Keratinocyte (primary cell): ENCODE data around the gene DSCAML1. TPM values are rescaled to one million over a fixed set of nuclear protein-coding genes. Genes with fewer than 3 reads are reported as not detected.

Experiments used
- DNase-seq: peaks from one replicate; pipeline ENCODE4 v3.0.0-alpha.2; 2011; ENCODE audit warnings: low read depth, missing footprints, low spot score
- FAIRE-seq: peaks from 2 replicates; lab custom pipeline; 2011; peaks lifted over from hg19 to GRCh38; lab: Jason Lieb, UNC
- H2AFZ ChIP-seq: 2 replicates; pipeline ENCODE4 v1.6.0; 2012; ENCODE audit warnings: low read length, control low read depth, inconsistent platforms; ENCODE audit not compliant: control insufficient read depth
- H3K27ac ChIP-seq: 2 replicates; pipeline ENCODE4 v1.5.1; 2011; ENCODE audit warnings: low read length; ENCODE audit not compliant: control insufficient read depth, insufficient read depth
- H3K27me3 ChIP-seq: 3 replicates; pipeline ENCODE4 v1.6.0; 2011; ENCODE audit warnings: low read length; ENCODE audit not compliant: control insufficient read depth, insufficient read depth; ENCODE audit errors: extremely low read depth
- H3K36me3 ChIP-seq, 2 experiments: 2 replicates in 1 of 2; 3 replicates in 1 of 2; pipeline ENCODE4 v1.5.1; 2011; ENCODE audit warnings: low read length in 2 of 2, mild to moderate bottlenecking in 1 of 2; ENCODE audit not compliant: control insufficient read depth in 2 of 2, insufficient read depth in 2 of 2; ENCODE audit errors: extremely low read depth in 1 of 2
- H3K4me1 ChIP-seq: 3 replicates; pipeline ENCODE4 v1.5.1; 2011; ENCODE audit warnings: low read length; ENCODE audit not compliant: control insufficient read depth, insufficient read depth; ENCODE audit errors: extremely low read depth
- H3K4me2 ChIP-seq: 3 replicates; pipeline ENCODE4 v1.6.0; 2011; ENCODE audit warnings: low read depth, low read length; ENCODE audit not compliant: control insufficient read depth, insufficient read depth; ENCODE audit errors: extremely low read depth
- H3K4me3 ChIP-seq, 3 experiments: fragments of 200-600 bp in 1 of 3; sonication (generic) in 1 of 3; 2 replicates in 2 of 3; 3 replicates in 1 of 3; pipeline ENCODE4 v1.5.1; 2011 to 2016; ENCODE audit warnings: low read length in 3 of 3, mild to moderate bottlenecking in 3 of 3, control low read depth in 2 of 3, inconsistent platforms in 1 of 3, low read depth in 1 of 3, mixed read lengths in 1 of 3, mixed run types in 1 of 3, moderate library complexity in 1 of 3; ENCODE audit not compliant: control insufficient read depth in 2 of 3, insufficient read depth in 2 of 3; ENCODE audit errors: extremely low read depth in 1 of 3
- H3K79me2 ChIP-seq: 2 replicates; pipeline ENCODE4 v1.6.0; 2012; ENCODE audit warnings: low read length; ENCODE audit not compliant: control insufficient read depth, insufficient read depth
- H3K9ac ChIP-seq: 3 replicates; pipeline ENCODE4 v1.6.0; 2011; ENCODE audit warnings: low read length; ENCODE audit not compliant: control insufficient read depth, insufficient read depth; ENCODE audit errors: extremely low read depth
- H3K9me1 ChIP-seq: 3 replicates; pipeline ENCODE4 v1.6.0; 2011; ENCODE audit warnings: low read length; ENCODE audit not compliant: control insufficient read depth, insufficient read depth; ENCODE audit errors: extremely low read depth
- H3K9me3 ChIP-seq: 2 replicates; pipeline ENCODE4 v1.5.1; 2012; ENCODE audit warnings: low read depth, low read length; ENCODE audit not compliant: control insufficient read depth
- H4K20me1 ChIP-seq: 3 replicates; pipeline ENCODE4 v1.6.0; 2011; ENCODE audit warnings: low read length; ENCODE audit not compliant: control insufficient read depth, insufficient read depth; ENCODE audit errors: extremely low read depth
- EZH2 ChIP-seq: IDR thresholded peaks from one replicate; pipeline ENCODE4 v1.6.1; 2012; ENCODE audit warnings: inconsistent platforms, mild to moderate bottlenecking, low read length, moderate library complexity
- dilution Hi-C: fragments of 300-500 bp; cut with MboI; formaldehyde crosslinking; loops from one replicate; pipeline ENCODE4 v1.7.0; 2020; ENCODE audit warnings: low sequenced_read_pairs; ENCODE audit not compliant: extremely low pct_ligation_motif_present
- polyA plus RNA-seq, 5 experiments: library from polyadenylated mRNA; depleted of rRNA in 3 of 5; stranded (reverse) in 3 of 5; stranded (forward) in 1 of 5; unstranded in 1 of 5; fragments of >200 nt; gene quantifications; 1 replicate in 1 of 5; 2 replicates in 3 of 5; 3 replicates in 1 of 5; pipeline versions ENCODE4 v1.2.1 to v1.2.3, GENCODE V29; 2011 to 2012; ENCODE audit warnings: missing spikeins in 2 of 5, low read depth in 1 of 5, low replicate concordance in 1 of 5
- TF ChIP-seq, protein P1 (sequence below), 3 experiments: IDR thresholded peaks in 1 of 3; conservative IDR thresholded peaks in 1 of 3; optimal IDR thresholded peaks in 1 of 3; 2 replicates in 2 of 3; 3 replicates in 1 of 3; pipeline versions ENCODE3 to v1.5.1; 2011; ENCODE audit warnings: low read length in 3 of 3, mild to moderate bottlenecking in 3 of 3, moderate library complexity in 2 of 3, control low read depth in 1 of 3, inconsistent platforms in 1 of 3; ENCODE audit not compliant: insufficient read depth in 2 of 3; ENCODE audit errors: extremely low read depth in 1 of 3

The DSCAML1 gene
- polyA plus RNA-seq, 1 donor (not counting 4 experiments of a cell fraction or from before 2014, with no cell fraction given), result not detected

GRCh38 chr11:117747892-117748291 is 49.1 kb downstream of the DSCAML1 start:
- H3K27ac ChIP-seq, result no peak overlapping the region
- H3K9ac ChIP-seq, result no peak overlapping the region
- DNase-seq (no peak), FAIRE-seq (no peak)
- no peak overlapping the region for H3K4me3 ChIP-seq
- no peaks in the 10 kb centered on the region for H3K4me1 ChIP-seq
- no peak overlapping the region for H2AFZ ChIP-seq
- no peaks in the 10 kb centered on the region for H3K36me3 ChIP-seq
- TF ChIP-seq EZH2, result no peak
- TF ChIP-seq, protein P1, sequence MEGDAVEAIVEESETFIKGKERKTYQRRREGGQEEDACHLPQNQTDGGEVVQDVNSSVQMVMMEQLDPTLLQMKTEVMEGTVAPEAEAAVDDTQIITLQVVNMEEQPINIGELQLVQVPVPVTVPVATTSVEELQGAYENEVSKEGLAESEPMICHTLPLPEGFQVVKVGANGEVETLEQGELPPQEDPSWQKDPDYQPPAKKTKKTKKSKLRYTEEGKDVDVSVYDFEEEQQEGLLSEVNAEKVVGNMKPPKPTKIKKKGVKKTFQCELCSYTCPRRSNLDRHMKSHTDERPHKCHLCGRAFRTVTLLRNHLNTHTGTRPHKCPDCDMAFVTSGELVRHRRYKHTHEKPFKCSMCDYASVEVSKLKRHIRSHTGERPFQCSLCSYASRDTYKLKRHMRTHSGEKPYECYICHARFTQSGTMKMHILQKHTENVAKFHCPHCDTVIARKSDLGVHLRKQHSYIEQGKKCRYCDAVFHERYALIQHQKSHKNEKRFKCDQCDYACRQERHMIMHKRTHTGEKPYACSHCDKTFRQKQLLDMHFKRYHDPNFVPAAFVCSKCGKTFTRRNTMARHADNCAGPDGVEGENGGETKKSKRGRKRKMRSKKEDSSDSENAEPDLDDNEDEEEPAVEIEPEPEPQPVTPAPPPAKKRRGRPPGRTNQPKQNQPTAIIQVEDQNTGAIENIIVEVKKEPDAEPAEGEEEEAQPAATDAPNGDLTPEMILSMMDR (optimal IDR thresholded peaks at IDR 0.05 in 1 of 3, IDR thresholded peaks at IDR 0.05 in 1 of 3, conservative IDR thresholded peaks at IDR 0.05 in 1 of 3; ENCODE audit: extremely low read depth in 1 of 3, insufficient read depth in 2 of 3, low read length in 3 of 3), result no peak
- no peak overlapping the region for H3K4me2 ChIP-seq
- H3K27me3 ChIP-seq, result peaks cover 8% of the 10 kb centered on the region
- no peaks in the 10 kb centered on the region for H3K9me1 ChIP-seq
- dilution Hi-C loops, result no loop called here
- no peaks in the 10 kb centered on the region for H4K20me1 ChIP-seq
- H3K79me2 ChIP-seq, result no peaks in the 10 kb centered on the region
- H3K9me3 ChIP-seq, result no peaks in the 10 kb centered on the region

GRCh38 chr11:117745346-117745745 is 51.7 kb downstream of the DSCAML1 start:
- DNase-seq (no peak), FAIRE-seq (no peak)
- H3K36me3 ChIP-seq, result no peaks in the 10 kb centered on the region
- no peaks in the 10 kb centered on the region for H3K9me1 ChIP-seq
- H3K4me3 ChIP-seq, result no peak overlapping the region
- no peaks in the 10 kb centered on the region for H3K9me3 ChIP-seq
- H3K79me2 ChIP-seq, result no peaks in the 10 kb centered on the region
- no peak overlapping the region for H3K9ac ChIP-seq
- H3K4me2 ChIP-seq, result no peak overlapping the region
- no peaks in the 10 kb centered on the region for H4K20me1 ChIP-seq
- TF ChIP-seq, protein P1 (optimal IDR thresholded peaks at IDR 0.05 in 1 of 3, IDR thresholded peaks at IDR 0.05 in 1 of 3, conservative IDR thresholded peaks at IDR 0.05 in 1 of 3; ENCODE audit: extremely low read depth in 1 of 3, insufficient read depth in 2 of 3, low read length in 3 of 3), result no peak
- TF ChIP-seq EZH2, result no peak
- no peak overlapping the region for H3K27ac ChIP-seq
- peaks cover 8% of the 10 kb centered on the region for H3K27me3 ChIP-seq
- H2AFZ ChIP-seq, result no peak overlapping the region
- H3K4me1 ChIP-seq, result no peaks in the 10 kb centered on the region
- dilution Hi-C loops, result no loop called here
